Natural killer cell (primary cell): ENCODE measurements around the gene MCTP2. TPM values are rescaled to one million over a fixed set of nuclear protein-coding genes. Genes with fewer than 3 reads are reported as not detected.
A peak's percentile ranks its signal among the peaks of the same experiment; 100 is the strongest.

ENCODE experiments used
- ATAC-seq, 3 donors: fragments of 150-1000 bp in 2 of 3; fragments of 200-7000 bp in 1 of 3; cut with Tn5 transposase; 1 replicate in 1 of 3; 2 replicates in 2 of 3; pipeline ENCODE4 v1.10.0; 2021; ENCODE audit warnings: mild to moderate bottlenecking in 2 of 3, moderate library complexity in 2 of 3
- DNase-seq, 2 donors: peaks; one replicate each; pipeline versions ENCODE4 v3.0.0 to v3.0.0-alpha.2; 2013 to 2021; ENCODE audit warnings: mixed read lengths in 1 of 2
- H3K27ac ChIP-seq: one replicate; pipeline ENCODE4 v1.5.1; 2013; ENCODE audit warnings: mild to moderate bottlenecking, low read length
- H3K27me3 ChIP-seq: one replicate; pipeline ENCODE4 v1.6.1; 2013; ENCODE audit warnings: low read length; ENCODE audit not compliant: control insufficient read depth, insufficient read depth
- H3K36me3 ChIP-seq: one replicate; pipeline ENCODE4 v1.6.1; 2013; ENCODE audit warnings: low read length; ENCODE audit not compliant: control insufficient read depth, insufficient read depth
- H3K4me1 ChIP-seq: one replicate; pipeline ENCODE4 v1.6.1; 2013; ENCODE audit warnings: low read length; ENCODE audit not compliant: control insufficient read depth, insufficient read depth
- H3K4me3 ChIP-seq: one replicate; pipeline ENCODE4 v1.5.1; 2013; ENCODE audit warnings: low read length
- H3K9me3 ChIP-seq: one replicate; pipeline ENCODE4 v1.6.1; 2013; ENCODE audit warnings: low read length; ENCODE audit not compliant: control insufficient read depth, insufficient read depth
- H3K27ac Mint-ChIP-seq, 2 donors: one replicate each; pipeline ENCODE4 v1.8.0; 2022; ENCODE audit warnings: mild to moderate bottlenecking in 2 of 2, mixed read lengths in 2 of 2, moderate library complexity in 1 of 2
- H3K27me3 Mint-ChIP-seq, 2 donors: one replicate each; pipeline ENCODE4 v1.8.0; 2022; ENCODE audit warnings: low read depth in 2 of 2, mixed read lengths in 2 of 2
- H3K36me3 Mint-ChIP-seq: one replicate; pipeline ENCODE4 v1.8.0; 2022; ENCODE audit warnings: mixed read lengths
- H3K4me1 Mint-ChIP-seq, 2 donors: one replicate each; pipeline ENCODE4 v1.8.0; 2022; ENCODE audit warnings: mixed read lengths in 2 of 2
- H3K4me3 Mint-ChIP-seq: one replicate; pipeline ENCODE4 v1.8.0; 2022; ENCODE audit warnings: mild to moderate bottlenecking, moderate library complexity, mixed read lengths
- H3K9me3 Mint-ChIP-seq, 2 donors: one replicate each; pipeline ENCODE4 v1.8.0; 2022; ENCODE audit warnings: mixed read lengths in 2 of 2
- WGBS: methylation state at CpG from one replicate; pipeline ENCODE4 v1.1.7; 2013; ENCODE audit warnings: missing lambda C conversion rate; ENCODE audit not compliant: insufficient coverage; 5-methylcytosine and 5-hydroxymethylcytosine counted together
- intact Hi-C: fragments of 100-400 bp; cut with micrococcal nuclease; formaldehyde crosslinking; loops from one replicate; pipeline ENCODE4 v1.14.2; 2022
- total RNA-seq, 4 donors: library from RNA; stranded (reverse); fragments of 120-200 nt in 1 of 4; gene quantifications; one replicate each; pipeline versions ENCODE4 v1.2.3 to v1.2.4, GENCODE V29; 2013 to 2022
- TF ChIP-seq, protein P1 (sequence below): fragments of 200-600 bp; IDR thresholded peaks from one replicate; pipeline ENCODE4 v1.8.0; 2022; ENCODE audit warnings: antibody characterized with exemption

MCTP2 gene
- total RNA-seq, 3 donors from 2014 or later (not counting 1 experiment from before 2014, with no cell fraction given), result 235 to 312 (median 261) TPM

GRCh38 chr15:94312946-94313345, 81.6 kb downstream of the MCTP2 start:
- H3K4me3 ChIP-seq, result no peak overlapping the region
- no peak overlapping the region for H3K27ac ChIP-seq
- Mint-ChIP-seq H3K9me3 (no peaks in the 10 kb centered on the region), H3K36me3 (peaks cover 16% of the 10 kb centered on the region), H3K27me3 (no peaks in the 10 kb centered on the region), H3K4me3 (no peak overlapping the region), H3K27ac (peak overlapping the region; percentile 66 to 73), H3K4me1 (peaks cover 62 to 70% of the 10 kb centered on the region in 2 donors)
- 89% methylated on average over 5 of the region's 5 CpGs for WGBS
- no peaks in the 10 kb centered on the region for H3K27me3 ChIP-seq
- DNase-seq, result no peak
- no peak for ATAC-seq
- TF ChIP-seq, protein P1, sequence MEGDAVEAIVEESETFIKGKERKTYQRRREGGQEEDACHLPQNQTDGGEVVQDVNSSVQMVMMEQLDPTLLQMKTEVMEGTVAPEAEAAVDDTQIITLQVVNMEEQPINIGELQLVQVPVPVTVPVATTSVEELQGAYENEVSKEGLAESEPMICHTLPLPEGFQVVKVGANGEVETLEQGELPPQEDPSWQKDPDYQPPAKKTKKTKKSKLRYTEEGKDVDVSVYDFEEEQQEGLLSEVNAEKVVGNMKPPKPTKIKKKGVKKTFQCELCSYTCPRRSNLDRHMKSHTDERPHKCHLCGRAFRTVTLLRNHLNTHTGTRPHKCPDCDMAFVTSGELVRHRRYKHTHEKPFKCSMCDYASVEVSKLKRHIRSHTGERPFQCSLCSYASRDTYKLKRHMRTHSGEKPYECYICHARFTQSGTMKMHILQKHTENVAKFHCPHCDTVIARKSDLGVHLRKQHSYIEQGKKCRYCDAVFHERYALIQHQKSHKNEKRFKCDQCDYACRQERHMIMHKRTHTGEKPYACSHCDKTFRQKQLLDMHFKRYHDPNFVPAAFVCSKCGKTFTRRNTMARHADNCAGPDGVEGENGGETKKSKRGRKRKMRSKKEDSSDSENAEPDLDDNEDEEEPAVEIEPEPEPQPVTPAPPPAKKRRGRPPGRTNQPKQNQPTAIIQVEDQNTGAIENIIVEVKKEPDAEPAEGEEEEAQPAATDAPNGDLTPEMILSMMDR, result no peak
- intact Hi-C loops, result no loop called here
- no peaks in the 10 kb centered on the region for H3K9me3 ChIP-seq
- H3K36me3 ChIP-seq, result peaks cover 45% of the 10 kb centered on the region
- peaks cover 16% of the 10 kb centered on the region for H3K4me1 ChIP-seq

DNA sequence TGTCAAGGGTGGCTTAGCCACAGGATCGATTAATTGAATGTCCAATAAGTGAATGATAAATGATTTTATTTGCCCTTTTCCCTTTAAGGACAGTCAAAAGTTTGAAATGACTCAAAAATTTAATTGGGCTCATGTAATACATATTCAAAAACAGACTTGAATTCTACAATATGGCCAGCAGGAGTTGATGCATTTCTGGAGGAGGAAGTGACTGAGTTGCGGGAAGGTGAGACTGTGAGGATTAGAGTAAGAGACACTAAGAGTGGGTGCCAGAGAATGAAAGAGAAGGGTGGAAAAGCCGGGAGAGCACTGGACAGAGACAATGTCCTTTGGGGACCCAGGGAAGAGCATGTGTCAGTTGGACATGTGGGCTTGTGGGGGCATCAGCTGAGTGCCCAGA, 83.3 kb downstream of the MCTP2 start:
- Histone ChIP-seq H3K27ac (no peak overlapping the region), H3K9me3 (no peaks in the 10 kb centered on the region), H3K4me1 (peaks cover 7% of the 10 kb centered on the region), H3K4me3 (no peak overlapping the region), H3K27me3 (no peaks in the 10 kb centered on the region), H3K36me3 (peaks cover 54% of the 10 kb centered on the region)
- WGBS, result 85% methylated on average over 3 of the region's 3 CpGs
- intact Hi-C loops, result no loop called here
- TF ChIP-seq, protein P1, result no peak
- peaks cover 28% of the 10 kb centered on the region for H3K36me3 Mint-ChIP-seq
- H3K4me1 Mint-ChIP-seq, result peaks cover 55 to 64% of the 10 kb centered on the region in 2 donors
- DNase-seq (no peak), ATAC-seq (no peak)
- H3K9me3 Mint-ChIP-seq, result no peaks in the 10 kb centered on the region
- no peaks in the 10 kb centered on the region for H3K27me3 Mint-ChIP-seq
- no peak overlapping the region for H3K4me3 Mint-ChIP-seq
- peak overlapping the region; percentile 77 to 81 for H3K27ac Mint-ChIP-seq

DNA sequence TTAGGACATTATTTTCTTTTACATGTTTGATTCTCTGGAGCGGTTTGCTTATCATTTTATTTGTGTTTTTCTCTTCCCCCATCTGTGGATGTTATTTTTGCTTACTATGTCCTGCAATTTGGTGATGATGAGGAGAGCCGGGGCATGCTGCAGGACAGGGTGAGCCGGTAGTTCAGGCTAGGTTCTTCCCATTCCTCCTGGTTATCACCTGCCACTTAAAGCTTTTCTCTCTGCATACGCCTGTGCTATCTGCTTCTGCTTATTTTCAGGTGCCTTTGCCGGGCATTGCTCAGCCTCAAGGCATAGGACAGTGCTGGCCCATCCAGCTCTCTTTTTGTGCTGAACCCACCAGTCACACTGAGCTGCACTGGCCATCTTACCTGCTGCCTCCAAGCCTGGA, 85.8 kb downstream of the MCTP2 start:
- ATAC-seq (no peak), DNase-seq (no peak)
- Mint-ChIP-seq H3K27ac (peak overlapping the region; percentile 77 to 81), H3K9me3 (no peaks in the 10 kb centered on the region), H3K4me3 (no peak overlapping the region), H3K27me3 (no peaks in the 10 kb centered on the region), H3K36me3 (peaks cover 35% of the 10 kb centered on the region), H3K4me1 (peaks cover 44 to 65% of the 10 kb centered on the region in 2 donors)
- intact Hi-C loops, result no loop called here
- WGBS, result 80% methylated on average over 4 of the region's 5 CpGs
- no peaks in the 10 kb centered on the region for H3K9me3 ChIP-seq
- peaks cover 66% of the 10 kb centered on the region for H3K36me3 ChIP-seq
- peaks cover 7% of the 10 kb centered on the region for H3K4me1 ChIP-seq
- H3K27me3 ChIP-seq, result no peaks in the 10 kb centered on the region
- TF ChIP-seq, protein P1, result no peak
- no peak overlapping the region for H3K4me3 ChIP-seq
- no peak overlapping the region for H3K27ac ChIP-seq

- peak overlapping the region; percentile 91 to 93 for H3K27ac Mint-ChIP-seq
- H3K27me3 Mint-ChIP-seq, result no peaks in the 10 kb centered on the region
- Histone ChIP-seq H3K4me1 (peaks cover 18% of the 10 kb centered on the region), H3K27me3 (no peaks in the 10 kb centered on the region), H3K27ac (no peak overlapping the region), H3K36me3 (peaks cover 38% of the 10 kb centered on the region), H3K4me3 (no peak overlapping the region), H3K9me3 (no peaks in the 10 kb centered on the region)
- intact Hi-C loops, result loop anchor here (10.0 kb wide), 1 partner anchor 327 kb away; no protein-coding TSS in a partner anchor
- TF ChIP-seq, protein P1, result no peak
- DNase-seq, result no peak
- no peak for ATAC-seq
- H3K4me1 Mint-ChIP-seq, result peaks cover 62 to 68% of the 10 kb centered on the region in 2 donors
- WGBS, result no CpG with 5 or more reads among the region's 2 CpGs
- no peaks in the 10 kb centered on the region for H3K9me3 Mint-ChIP-seq
- H3K4me3 Mint-ChIP-seq, result peak overlapping the region; percentile 36
- peaks cover 27% of the 10 kb centered on the region for H3K36me3 Mint-ChIP-seq
These were observed 90.8 kb downstream of the MCTP2 start for GRCh38 chr15:94322141-94322540.
